ENCODE results near the gene LTC4S.

The LTC4S gene

DNA sequence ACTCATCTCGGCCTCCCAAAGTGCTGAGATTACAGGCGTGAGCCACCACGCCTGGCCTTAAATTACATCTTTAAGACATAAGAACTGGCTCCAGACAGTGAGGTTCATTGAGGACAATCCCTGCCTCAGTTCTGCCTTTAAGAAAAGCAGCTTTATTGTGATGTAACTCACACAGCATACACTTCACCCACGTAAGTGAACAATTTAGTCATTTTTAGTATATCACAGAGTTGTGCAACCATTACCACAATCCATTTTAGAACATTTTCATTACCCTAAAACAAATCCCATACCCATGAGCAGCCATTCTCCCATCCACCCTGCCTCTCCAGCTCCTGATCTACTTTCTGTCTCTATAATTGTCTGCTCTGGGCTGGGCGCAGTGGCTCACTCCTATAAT is 24.0 kb upstream of the LTC4S start:
- DNase-seq (ENCODE audit: low read depth) = no peak
- TF ChIP-seq, protein P1, sequence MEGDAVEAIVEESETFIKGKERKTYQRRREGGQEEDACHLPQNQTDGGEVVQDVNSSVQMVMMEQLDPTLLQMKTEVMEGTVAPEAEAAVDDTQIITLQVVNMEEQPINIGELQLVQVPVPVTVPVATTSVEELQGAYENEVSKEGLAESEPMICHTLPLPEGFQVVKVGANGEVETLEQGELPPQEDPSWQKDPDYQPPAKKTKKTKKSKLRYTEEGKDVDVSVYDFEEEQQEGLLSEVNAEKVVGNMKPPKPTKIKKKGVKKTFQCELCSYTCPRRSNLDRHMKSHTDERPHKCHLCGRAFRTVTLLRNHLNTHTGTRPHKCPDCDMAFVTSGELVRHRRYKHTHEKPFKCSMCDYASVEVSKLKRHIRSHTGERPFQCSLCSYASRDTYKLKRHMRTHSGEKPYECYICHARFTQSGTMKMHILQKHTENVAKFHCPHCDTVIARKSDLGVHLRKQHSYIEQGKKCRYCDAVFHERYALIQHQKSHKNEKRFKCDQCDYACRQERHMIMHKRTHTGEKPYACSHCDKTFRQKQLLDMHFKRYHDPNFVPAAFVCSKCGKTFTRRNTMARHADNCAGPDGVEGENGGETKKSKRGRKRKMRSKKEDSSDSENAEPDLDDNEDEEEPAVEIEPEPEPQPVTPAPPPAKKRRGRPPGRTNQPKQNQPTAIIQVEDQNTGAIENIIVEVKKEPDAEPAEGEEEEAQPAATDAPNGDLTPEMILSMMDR (conservative IDR thresholded peaks at IDR 0.05; ENCODE audit: low read depth, low read length) = no peak

DNA sequence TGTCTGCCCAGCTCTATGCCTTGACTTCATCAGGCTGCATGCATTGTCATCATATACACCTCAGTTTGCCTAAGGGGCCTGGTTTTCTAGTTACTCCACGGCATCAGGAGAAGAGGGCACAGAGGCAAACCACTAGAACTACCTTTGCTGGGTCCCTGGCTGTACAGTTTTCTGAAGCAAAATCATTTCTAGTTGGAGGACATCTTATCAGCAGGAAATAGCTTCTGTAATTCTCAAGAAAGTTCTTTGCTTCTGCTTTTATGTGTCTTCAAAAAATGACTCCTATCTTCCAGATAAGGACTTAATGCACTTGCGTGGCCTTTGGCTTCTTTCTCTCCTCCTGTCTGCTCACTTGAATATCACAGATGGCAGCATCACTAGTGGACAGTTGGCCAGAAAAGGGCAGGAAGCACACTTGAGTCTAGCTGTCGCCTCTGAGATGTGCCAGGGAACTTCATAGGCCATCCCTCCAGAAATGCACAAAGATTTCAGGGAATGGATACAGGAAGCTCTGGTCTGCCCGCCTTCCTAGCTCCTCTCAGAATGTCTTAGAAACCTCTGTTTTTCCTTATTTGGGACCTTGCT is 22.4 kb upstream of the LTC4S start:
- H3K4me3 ChIP-seq (ENCODE audit: low read depth, low read length) = no peak overlapping the region
- DNase-seq (ENCODE audit: low read depth) = no peak
- TF ChIP-seq, protein P1 (conservative IDR thresholded peaks at IDR 0.05; ENCODE audit: low read depth, low read length) = no peak

More for the DNA sequence above, 24.0 kb upstream of the LTC4S start:
- H3K4me3 ChIP-seq (ENCODE audit: low read depth, low read length) = no peak overlapping the region

DNA sequence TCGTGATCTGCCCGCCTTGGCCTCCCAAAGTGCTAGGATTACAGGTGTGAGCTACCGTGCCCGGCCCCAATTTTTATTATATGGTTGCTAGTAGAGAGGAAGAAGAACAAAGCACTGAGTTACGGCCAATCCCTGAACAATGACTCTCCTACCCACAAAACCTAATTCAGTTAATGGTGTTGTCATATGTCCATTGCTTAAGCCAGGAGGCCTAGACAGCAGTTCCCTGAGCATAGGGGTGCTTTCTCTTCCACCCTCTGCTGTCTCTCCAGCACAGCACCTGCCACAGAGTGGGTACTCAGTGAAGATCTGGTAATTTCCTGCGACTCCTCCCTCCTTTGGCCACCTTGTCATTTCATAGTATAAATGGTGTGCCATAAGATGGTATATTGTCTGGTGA is 21.4 kb upstream of the LTC4S start:
- no peak overlapping the region for H3K4me3 ChIP-seq (ENCODE audit: low read depth, low read length)
- TF ChIP-seq, protein P1 (conservative IDR thresholded peaks at IDR 0.05; ENCODE audit: low read depth, low read length) = no peak
- DNase-seq (ENCODE audit: low read depth) = no peak

DNA sequence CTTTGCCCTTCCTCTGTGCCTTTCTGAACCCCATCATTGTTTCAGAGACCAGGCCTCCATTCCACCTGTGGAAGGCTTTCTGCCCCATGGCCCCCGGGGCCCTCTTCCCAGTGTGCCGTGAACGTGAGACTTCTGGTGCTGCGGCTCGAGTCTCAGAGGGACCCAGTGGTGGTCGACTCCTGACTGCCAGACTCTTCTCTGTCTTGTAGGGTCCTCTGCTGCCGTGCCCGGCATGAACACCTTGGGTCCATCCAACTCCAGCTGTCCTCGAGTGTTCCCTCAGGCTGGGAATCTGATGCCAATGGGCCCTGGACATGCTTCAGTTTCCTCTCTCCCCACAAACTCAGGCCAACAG is 20.1 kb upstream of the LTC4S start:
- TF ChIP-seq, protein P1 (conservative IDR thresholded peaks at IDR 0.05; ENCODE audit: low read depth, low read length) = no peak
- DNase-seq (ENCODE audit: low read depth) = no peak
- H3K4me3 ChIP-seq (ENCODE audit: low read depth, low read length) = no peak overlapping the region

DNA sequence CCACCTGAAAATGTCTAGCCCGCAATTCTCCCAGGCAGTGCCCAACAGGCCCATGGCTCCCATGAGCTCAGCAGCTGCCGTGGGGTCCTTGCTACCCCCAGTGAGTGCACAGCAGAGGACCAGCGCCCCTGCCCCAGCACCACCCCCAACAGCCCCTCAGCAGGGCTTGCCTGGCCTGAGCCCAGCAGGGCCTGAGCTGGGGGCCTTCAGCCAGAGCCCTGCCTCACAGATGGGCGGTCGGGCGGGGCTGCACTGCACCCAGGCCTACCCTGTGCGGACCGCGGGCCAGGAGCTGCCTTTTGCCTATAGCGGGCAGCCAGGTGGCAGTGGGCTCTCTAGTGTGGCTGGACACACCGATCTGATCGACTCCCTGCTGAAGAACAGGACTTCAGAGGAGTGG is 19.3 kb upstream of the LTC4S start:
- TF ChIP-seq, protein P1 (conservative IDR thresholded peaks at IDR 0.05; ENCODE audit: low read depth, low read length) = no peak
- H3K4me3 ChIP-seq (ENCODE audit: low read depth, low read length) = no peak overlapping the region

DNA sequence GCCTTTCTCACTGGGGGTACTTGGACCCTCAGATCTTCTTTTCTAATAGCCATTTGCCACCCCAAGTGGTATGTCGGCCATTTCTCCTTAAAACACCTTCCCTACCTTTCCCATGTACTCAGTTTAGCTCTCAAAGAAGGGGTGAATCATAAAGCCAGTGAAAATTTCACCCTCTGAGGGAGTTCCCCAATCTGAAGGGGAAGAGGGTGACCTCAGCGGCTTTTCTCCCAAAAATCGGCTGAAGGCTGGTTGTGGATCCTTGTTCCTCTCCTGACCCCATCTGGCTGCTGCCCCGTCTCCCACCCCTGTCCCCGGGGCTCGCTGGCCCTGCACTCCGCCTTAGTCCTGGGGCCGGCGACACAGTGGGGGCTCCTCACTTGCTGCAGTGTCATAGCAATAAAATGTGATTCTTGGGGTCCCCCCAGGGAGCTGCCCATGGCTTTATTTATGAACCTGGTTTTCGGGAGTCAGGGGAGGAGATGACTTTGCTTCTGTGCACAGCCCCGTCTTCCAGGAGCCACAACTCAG is 17.3 kb upstream of the LTC4S start:
- DNase-seq (ENCODE audit: low read depth) = no peak
- H3K4me3 ChIP-seq (ENCODE audit: low read depth, low read length) = no peak overlapping the region
- TF ChIP-seq, protein P1 (conservative IDR thresholded peaks at IDR 0.05; ENCODE audit: low read depth, low read length) = no peak

More for the DNA sequence above, 19.3 kb upstream of the LTC4S start:
- no peak for DNase-seq (ENCODE audit: low read depth)

DNA sequence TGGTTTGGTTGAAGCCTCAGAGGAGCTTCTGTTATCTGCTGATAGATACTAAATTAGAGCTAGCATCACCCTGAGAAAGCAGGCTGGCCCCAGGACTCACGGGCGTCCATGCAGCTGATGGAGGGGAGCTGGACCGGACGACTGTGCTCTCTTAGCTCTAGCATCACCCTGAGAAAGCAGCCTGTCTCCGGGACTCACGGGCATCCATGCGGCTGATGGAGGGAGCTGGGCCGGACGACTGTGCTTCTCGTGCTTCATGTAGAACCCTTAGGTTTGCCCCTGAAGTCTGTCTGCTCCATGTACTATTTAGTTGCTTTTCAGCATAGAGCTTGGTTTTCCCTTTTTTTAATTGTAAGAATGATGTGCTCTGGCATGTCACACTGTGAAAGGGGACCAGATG is 16.3 kb upstream of the LTC4S start:
- no peak for DNase-seq (ENCODE audit: low read depth)
- TF ChIP-seq, protein P1 (conservative IDR thresholded peaks at IDR 0.05; ENCODE audit: low read depth, low read length) = no peak
- H3K4me3 ChIP-seq (ENCODE audit: low read depth, low read length) = no peak overlapping the region
